GM18498 (cell line): Measurements from ENCODE around the gene MR1.
A peak's percentile ranks its signal among the peaks of the same experiment; 100 is the strongest.
"Not testable (repeated sequence)": the region's sequence is repeated elsewhere in the genome, so short reads cannot be mapped to it uniquely, and the experiment has no call there.

Source experiments
- ATAC-seq: cut with Tn5 transposase; IDR thresholded peaks from one replicate; pipeline ENCODE4 v1.9.1; 2021; ENCODE audit warnings: mild to moderate bottlenecking, moderate library complexity; ENCODE audit not compliant: unreplicated experiment

Gene MR1

GRCh38 chr1:181028615-181029014, 5.2 kb upstream of the MR1 start:
- ATAC-seq = peak; percentile 38

GRCh38 chr1:181032535-181032934, 1.2 kb upstream of the MR1 start:
- ATAC-seq = no peak

- peak; percentile 32 for ATAC-seq
Observed at GRCh38 chr1:181033128-181033798, 520 bp upstream of the MR1 start.

GRCh38 chr1:181035210-181035609, 1.4 kb downstream of the MR1 start:
- ATAC-seq = not testable (repeated sequence)

GRCh38 chr1:181036107-181036836, 2.5 kb downstream of the MR1 start:
- no peak for ATAC-seq

GRCh38 chr1:181037386-181037785, 3.6 kb downstream of the MR1 start:
- no peak for ATAC-seq

GRCh38 chr1:181038399-181038873, 4.7 kb downstream of the MR1 start:
- peak; percentile 39 for ATAC-seq

- ATAC-seq = no peak
Observed at GRCh38 chr1:181040284-181040865, 6.6 kb downstream of the MR1 start.

- no peak for ATAC-seq
Observed at GRCh38 chr1:181043025-181043888, 9.5 kb downstream of the MR1 start.

GRCh38 chr1:181044449-181044966, 10.7 kb downstream of the MR1 start:
- ATAC-seq = peak; percentile 84

GRCh38 chr1:181045946-181046345, 12.2 kb downstream of the MR1 start:
- not testable (repeated sequence) for ATAC-seq

- ATAC-seq = no peak
Observed at GRCh38 chr1:181049378-181049777, 15.6 kb downstream of the MR1 start.

GRCh38 chr1:181050922-181051321, 17.1 kb downstream of the MR1 start:
- ATAC-seq = no peak

GRCh38 chr1:181056560-181056959, 22.8 kb downstream of the MR1 start:
- no peak for ATAC-seq

- ATAC-seq = no peak
Observed at GRCh38 chr1:181057079-181057478, 23.3 kb downstream of the MR1 start.

- no peak for ATAC-seq
Observed at GRCh38 chr1:181059435-181059834, 25.7 kb downstream of the MR1 start.

- no peak for ATAC-seq
Observed at GRCh38 chr1:181060066-181060465, 26.3 kb downstream of the MR1 start.

- not testable (repeated sequence) for ATAC-seq
Observed at GRCh38 chr1:181060947-181061346, 27.2 kb downstream of the MR1 start.

GRCh38 chr1:181061487-181061886, 27.7 kb downstream of the MR1 start:
- no peak for ATAC-seq

GRCh38 chr1:181061891-181062835, 28.4 kb downstream of the MR1 start:
- ATAC-seq = peak; percentile 90
